Uterus (tissue), 4 donors: ENCODE results near the gene GRIK4. TPM values are rescaled to one million over a fixed set of nuclear protein-coding genes. Genes with fewer than 3 reads are reported as not detected.

Source experiments
- DNase-seq, 2 donors: peaks; one replicate each; pipeline ENCODE4 v3.0.0-alpha.2; 2019 to 2020
- H3K27ac ChIP-seq, 2 donors: fragments of 200-600 bp; sonication (generic); 1 replicate in 1 of 2; 2 replicates in 1 of 2; pipeline ENCODE4 v1.5.1; 2016 to 2018
- H3K27me3 ChIP-seq, 2 donors: fragments of 200-600 bp; sonication (generic); one replicate each; pipeline ENCODE4 v1.5.1; 2018 to 2019; ENCODE audit warnings: control low read depth in 1 of 2
- H3K36me3 ChIP-seq, 2 donors: fragments of 200-600 bp; sonication (generic); one replicate each; pipeline ENCODE4 v1.5.1; 2019; ENCODE audit warnings: control low read depth in 1 of 2
- H3K4me1 ChIP-seq, 2 donors: fragments of 200-600 bp; sonication (generic); one replicate each; pipeline ENCODE4 v1.5.1; 2018 to 2019; ENCODE audit warnings: control low read depth in 1 of 2
- H3K4me3 ChIP-seq, 2 donors: fragments of 200-600 bp; sonication (generic); 1 replicate in 1 of 2; 2 replicates in 1 of 2; pipeline ENCODE4 v1.5.1; 2018 to 2019; ENCODE audit warnings: mild to moderate bottlenecking in 1 of 2
- H3K9me3 ChIP-seq, 2 donors: fragments of 200-600 bp; sonication (generic); one replicate each; pipeline ENCODE4 v1.5.1; 2019; ENCODE audit warnings: control low read depth in 1 of 2
- POLR2A ChIP-seq, 2 donors: fragments of 450-650 bp; IDR thresholded peaks; one replicate each; pipeline ENCODE4 v1.6.1; 2016; ENCODE audit warnings: antibody characterized with exemption in 2 of 2, mild to moderate bottlenecking in 1 of 2, moderate library complexity in 1 of 2
- intact Hi-C: fragments of 100-400 bp; cut with DNase I; formaldehyde crosslinking; loops from one replicate; pipeline ENCODE4 v1.15.1; 2023; ENCODE audit warnings: low total_unique reads
- total RNA-seq, 4 donors: library from RNA; depleted of rRNA in 3 of 4; stranded (reverse); fragments of >200 nt in 3 of 4; gene quantifications; one replicate each; pipeline versions ENCODE4 v1.1.0 to v1.2.4, GENCODE V29; 2014 to 2023
- TF ChIP-seq, protein P1 (sequence below), 4 experiments: fragments of 200-600 bp in 2 of 4; fragments of 450-650 bp in 2 of 4; sonication (generic) in 2 of 4; IDR thresholded peaks; one replicate each; pipeline ENCODE4 v1.5.1; 2016 to 2019; ENCODE audit warnings: antibody characterized with exemption in 4 of 4, mild to moderate bottlenecking in 2 of 4, moderate library complexity in 1 of 4
- donor health status: DM: yes; HTN: yes; CAD: no.

GRIK4 gene
- total RNA-seq, 4 donors from 2014 or later: 0.28 to 1.1 TPM; not detected in 2

- Histone ChIP-seq H3K9me3 (no peaks in the 10 kb centered on the region), H3K27me3 (no peaks in the 10 kb centered on the region), H3K36me3 (no peaks in the 10 kb centered on the region), H3K4me1 (no peaks in the 10 kb centered on the region), H3K27ac (no peak overlapping the region), H3K4me3 (no peak overlapping the region)
- TF ChIP-seq POLR2A (IDR thresholded peaks at IDR 0.05): no peak
- TF ChIP-seq, protein P1, sequence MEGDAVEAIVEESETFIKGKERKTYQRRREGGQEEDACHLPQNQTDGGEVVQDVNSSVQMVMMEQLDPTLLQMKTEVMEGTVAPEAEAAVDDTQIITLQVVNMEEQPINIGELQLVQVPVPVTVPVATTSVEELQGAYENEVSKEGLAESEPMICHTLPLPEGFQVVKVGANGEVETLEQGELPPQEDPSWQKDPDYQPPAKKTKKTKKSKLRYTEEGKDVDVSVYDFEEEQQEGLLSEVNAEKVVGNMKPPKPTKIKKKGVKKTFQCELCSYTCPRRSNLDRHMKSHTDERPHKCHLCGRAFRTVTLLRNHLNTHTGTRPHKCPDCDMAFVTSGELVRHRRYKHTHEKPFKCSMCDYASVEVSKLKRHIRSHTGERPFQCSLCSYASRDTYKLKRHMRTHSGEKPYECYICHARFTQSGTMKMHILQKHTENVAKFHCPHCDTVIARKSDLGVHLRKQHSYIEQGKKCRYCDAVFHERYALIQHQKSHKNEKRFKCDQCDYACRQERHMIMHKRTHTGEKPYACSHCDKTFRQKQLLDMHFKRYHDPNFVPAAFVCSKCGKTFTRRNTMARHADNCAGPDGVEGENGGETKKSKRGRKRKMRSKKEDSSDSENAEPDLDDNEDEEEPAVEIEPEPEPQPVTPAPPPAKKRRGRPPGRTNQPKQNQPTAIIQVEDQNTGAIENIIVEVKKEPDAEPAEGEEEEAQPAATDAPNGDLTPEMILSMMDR (IDR thresholded peaks at IDR 0.05): no peak
- intact Hi-C loops: no loop called here
- no peak for DNase-seq
These were observed 140.3 kb downstream of the GRIK4 start for GRCh38 chr11:120651836-120652235.

GRCh38 chr11:120652705-120653335 is 141.3 kb downstream of the GRIK4 start:
- no peak overlapping the region for H3K4me3 ChIP-seq
- no peaks in the 10 kb centered on the region for H3K36me3 ChIP-seq
- no peaks in the 10 kb centered on the region for H3K9me3 ChIP-seq
- no peak overlapping the region for H3K27ac ChIP-seq
- no peaks in the 10 kb centered on the region for H3K27me3 ChIP-seq
- TF ChIP-seq, protein P1 (IDR thresholded peaks at IDR 0.05): no peak
- no peak for TF ChIP-seq POLR2A (IDR thresholded peaks at IDR 0.05)
- DNase-seq: no peak
- no peaks in the 10 kb centered on the region for H3K4me1 ChIP-seq
- intact Hi-C loops: no loop called here

GRCh38 chr11:120655589-120655988 is 144.0 kb downstream of the GRIK4 start:
- Histone ChIP-seq H3K27ac (no peak overlapping the region), H3K36me3 (no peaks in the 10 kb centered on the region), H3K27me3 (no peaks in the 10 kb centered on the region), H3K4me3 (no peak overlapping the region), H3K9me3 (no peaks in the 10 kb centered on the region), H3K4me1 (no peaks in the 10 kb centered on the region)
- intact Hi-C loops: no loop called here
- TF ChIP-seq, protein P1 (IDR thresholded peaks at IDR 0.05): no peak
- TF ChIP-seq POLR2A (IDR thresholded peaks at IDR 0.05): no peak
- no peak for DNase-seq

DNA sequence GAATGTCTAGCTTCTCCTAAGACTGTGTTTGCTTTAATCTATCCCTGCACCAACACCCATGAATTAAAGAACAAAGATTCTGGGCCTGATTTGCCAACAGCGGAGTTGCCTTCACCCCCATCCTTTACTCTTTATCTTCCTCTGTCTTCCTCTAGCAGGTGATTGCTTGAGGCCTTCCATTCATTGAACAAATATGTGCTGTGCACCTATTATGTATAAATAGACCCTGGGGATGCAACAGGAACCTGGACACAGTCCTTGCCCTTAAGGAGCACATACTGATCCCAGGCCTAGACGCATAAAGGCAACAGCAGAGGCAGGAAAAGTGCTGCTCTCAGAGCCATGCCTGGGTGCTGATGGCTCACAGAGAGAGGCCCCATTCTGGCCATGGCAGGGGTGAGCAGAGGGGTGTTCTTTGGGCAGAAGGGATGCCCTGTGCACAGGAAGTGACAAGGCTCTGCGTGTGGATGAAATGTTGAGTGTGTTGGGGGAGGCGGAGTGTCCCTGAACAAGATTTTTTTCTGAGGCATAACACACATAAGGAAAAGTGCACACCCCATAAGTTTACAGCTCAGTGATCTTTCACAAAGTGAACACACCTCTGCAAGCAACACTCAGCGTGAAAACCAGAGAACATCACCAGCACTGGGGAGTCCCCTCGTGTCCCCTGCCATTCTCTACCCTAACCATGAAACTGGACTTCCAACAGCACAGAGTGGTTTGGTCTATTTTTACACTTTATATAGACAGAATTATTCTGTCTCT is 145.9 kb downstream of the GRIK4 start:
- H3K27ac ChIP-seq: no peak overlapping the region
- intact Hi-C loops: no loop called here
- no peak for DNase-seq
- no peaks in the 10 kb centered on the region for H3K4me1 ChIP-seq
- H3K36me3 ChIP-seq: no peaks in the 10 kb centered on the region
- TF ChIP-seq POLR2A (IDR thresholded peaks at IDR 0.05): no peak
- TF ChIP-seq, protein P1 (IDR thresholded peaks at IDR 0.05): no peak
- no peak overlapping the region for H3K4me3 ChIP-seq
- H3K9me3 ChIP-seq: no peaks in the 10 kb centered on the region
- H3K27me3 ChIP-seq: no peaks in the 10 kb centered on the region

DNA sequence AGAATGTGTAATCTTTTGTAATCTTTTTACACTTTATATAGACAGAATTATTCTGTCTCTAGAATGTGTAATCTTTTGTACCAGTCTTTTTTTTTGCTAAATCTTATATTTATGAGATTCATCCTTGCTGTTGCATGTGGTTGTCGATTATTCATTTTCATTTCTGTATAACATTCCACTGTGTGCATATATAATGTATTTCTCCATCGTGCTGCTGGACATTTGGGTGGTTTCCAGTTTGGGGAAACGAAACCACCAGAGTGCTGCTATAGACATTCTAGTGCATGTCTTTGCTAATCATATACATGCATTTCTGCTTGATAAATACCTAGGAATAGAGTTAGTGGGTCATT is 146.5 kb downstream of the GRIK4 start:
- no peaks in the 10 kb centered on the region for H3K36me3 ChIP-seq
- no peak for DNase-seq
- no peak overlapping the region for H3K4me3 ChIP-seq
- no peaks in the 10 kb centered on the region for H3K9me3 ChIP-seq
- TF ChIP-seq, protein P1 (IDR thresholded peaks at IDR 0.05): no peak
- TF ChIP-seq POLR2A (IDR thresholded peaks at IDR 0.05): no peak
- H3K27me3 ChIP-seq: no peaks in the 10 kb centered on the region
- no peaks in the 10 kb centered on the region for H3K4me1 ChIP-seq
- H3K27ac ChIP-seq: no peak overlapping the region
- intact Hi-C loops: no loop called here
